H1 (cell line): Measurements from ENCODE around the gene SF3B2. TPM values are rescaled to one million over a fixed set of nuclear protein-coding genes. Genes with fewer than 3 reads are reported as not detected.

Source experiments
- CTCF ChIA-PET: fragments of 300-600 bp; sonication (Branson Sonifier 250); formaldehyde crosslinking; loops from one replicate; lab custom pipeline; 2021; ENCODE audit not compliant: partially characterized antibody; lab: Charles Lee
- POLR2A ChIA-PET: fragments of 300-600 bp; sonication (Branson Sonifier 250); formaldehyde crosslinking; loops from one replicate; lab custom pipeline; 2021; ENCODE audit warnings: inconsistent platforms; ENCODE audit not compliant: partially characterized antibody; lab: Charles Lee
- DNase-seq, 2 experiments: peaks; one replicate each; pipeline versions ENCODE4 v3.0.0 to v3.0.0-alpha.2; 2010 to 2022; ENCODE audit warnings: low spot score in 2 of 2, low read depth in 1 of 2, mixed read lengths in 1 of 2
- FAIRE-seq: peaks from 2 replicates; lab custom pipeline; 2011; peaks lifted over from hg19 to GRCh38; lab: Jason Lieb, UNC
- H2AFZ ChIP-seq: 2 replicates; pipeline ENCODE4 v1.8.1; 2012; ENCODE audit warnings: low read length, inconsistent platforms
- H2AK5ac ChIP-seq: 2 replicates; pipeline ENCODE4 v1.6.1; 2013; ENCODE audit warnings: low read depth, low read length
- H2BK120ac ChIP-seq: replicated peaks from 2 replicates; pipeline ENCODE3; 2013; ENCODE audit warnings: low read depth, low read length, inconsistent platforms
- H2BK12ac ChIP-seq: 2 replicates; pipeline ENCODE4 v1.6.1; 2013; ENCODE audit warnings: low read depth, low read length
- H2BK15ac ChIP-seq: 2 replicates; pipeline ENCODE4 v1.6.1; 2013; ENCODE audit warnings: low read length
- H2BK20ac ChIP-seq: 2 replicates; pipeline ENCODE4 v1.6.1; 2013; ENCODE audit warnings: low read length
- H2BK5ac ChIP-seq: 2 replicates; pipeline ENCODE4 v1.6.1; 2013; ENCODE audit warnings: low read depth, low read length
- H3K14ac ChIP-seq: 2 replicates; pipeline ENCODE4 v1.6.1; 2013; ENCODE audit warnings: inconsistent platforms; ENCODE audit not compliant: insufficient read length
- H3K18ac ChIP-seq: 2 replicates; pipeline ENCODE4 v1.6.1; 2013; ENCODE audit warnings: low read length; ENCODE audit errors: extremely low read depth
- H3K23ac ChIP-seq: 2 replicates; pipeline ENCODE4 v1.6.1; 2013; ENCODE audit warnings: inconsistent platforms; ENCODE audit not compliant: insufficient read length
- H3K23me2 ChIP-seq: 2 replicates; pipeline ENCODE4 v1.6.1; 2013; ENCODE audit warnings: low read depth, low read length
- H3K27ac ChIP-seq: 2 replicates; pipeline ENCODE4 v1.6.1; 2011; ENCODE audit warnings: low read depth, low read length, inconsistent platforms
- H3K27me3 ChIP-seq, 4 experiments: replicated peaks in 1 of 4; 1 replicate in 1 of 4; 2 replicates in 3 of 4; pipeline versions ENCODE4 v1.6.1 to v1.8.1; 2011 to 2013; ENCODE audit warnings: low read length in 3 of 4, mild to moderate bottlenecking in 3 of 4, inconsistent platforms in 2 of 4, mixed read lengths in 2 of 4, moderate library complexity in 1 of 4; ENCODE audit not compliant: control insufficient read depth in 3 of 4, insufficient read depth in 3 of 4; ENCODE audit errors: extremely low read depth in 1 of 4
- H3K36me3 ChIP-seq, 4 experiments: 2 replicates each; pipeline versions ENCODE4 v1.6.1 to v1.8.1; 2011 to 2013; ENCODE audit warnings: mild to moderate bottlenecking in 4 of 4, low read length in 3 of 4, moderate library complexity in 2 of 4, control low read depth in 1 of 4, inconsistent platforms in 1 of 4; ENCODE audit not compliant: insufficient read depth in 4 of 4, control insufficient read depth in 2 of 4
- H3K4ac ChIP-seq: replicated peaks from 2 replicates; pipeline ENCODE3; 2013; ENCODE audit warnings: low read length, low read depth, mixed read lengths, inconsistent platforms; ENCODE audit not compliant: insufficient read length
- H3K4me1 ChIP-seq, 4 experiments: replicated peaks in 1 of 4; 1 replicate in 1 of 4; 2 replicates in 3 of 4; pipeline versions ENCODE4 v1.6.1 to v1.8.1; 2011 to 2013; ENCODE audit warnings: low read length in 3 of 4, inconsistent platforms in 2 of 4, mixed read lengths in 1 of 4; ENCODE audit not compliant: insufficient read depth in 4 of 4, control insufficient read depth in 3 of 4
- H3K4me2 ChIP-seq, 2 experiments: 2 replicates each; pipeline versions ENCODE4 v1.6.1 to v1.8.1; 2011 to 2013; ENCODE audit warnings: low read depth in 2 of 2, low read length in 2 of 2, control low read depth in 1 of 2, inconsistent platforms in 1 of 2, mild to moderate bottlenecking in 1 of 2; ENCODE audit not compliant: insufficient read depth in 1 of 2
- H3K4me3 ChIP-seq, 4 experiments: fragments of 200-600, 300-600 bp in 1 of 4; sonication (generic), shearing (Covaris generic), sonication (Bioruptor Twin) in 1 of 4; 2 replicates each; pipeline versions ENCODE4 v1.5.1 to v1.8.1; 2011 to 2016; ENCODE audit warnings: low read length in 4 of 4, low read depth in 3 of 4, control low read depth in 2 of 4, inconsistent platforms in 2 of 4, mild to moderate bottlenecking in 2 of 4, mixed read lengths in 1 of 4, moderate library complexity in 1 of 4; ENCODE audit not compliant: insufficient read depth in 2 of 4; ENCODE audit errors: extremely low read depth in 1 of 4
- H3K56ac ChIP-seq: replicated peaks from 2 replicates; pipeline ENCODE3; 2013; ENCODE audit warnings: low read depth, mild to moderate bottlenecking, mixed read lengths, low read length, inconsistent platforms; ENCODE audit not compliant: insufficient read length
- H3K79me1 ChIP-seq: 2 replicates; pipeline ENCODE4 v1.6.1; 2013; ENCODE audit warnings: low read depth, low read length, control low read depth
- H3K79me2 ChIP-seq, 2 experiments: 2 replicates each; pipeline versions ENCODE4 v1.6.1 to v1.8.1; 2012 to 2013; ENCODE audit warnings: low read length in 2 of 2, mild to moderate bottlenecking in 2 of 2, inconsistent platforms in 1 of 2; ENCODE audit not compliant: insufficient read depth in 2 of 2, control insufficient read depth in 1 of 2
- H3K9ac ChIP-seq, 4 experiments: replicated peaks in 1 of 4; 1 replicate in 1 of 4; 2 replicates in 3 of 4; pipeline versions ENCODE4 v1.6.1 to v1.8.1; 2011 to 2013; ENCODE audit warnings: low read depth in 3 of 4, low read length in 3 of 4, control low read depth in 2 of 4, mild to moderate bottlenecking in 2 of 4, moderate library complexity in 2 of 4, inconsistent platforms in 1 of 4; ENCODE audit errors: extremely low read depth in 1 of 4
- H3K9me3 ChIP-seq, 2 experiments: 2 replicates each; pipeline versions ENCODE4 v1.6.1 to v1.8.1; 2012 to 2013; ENCODE audit warnings: mild to moderate bottlenecking in 2 of 2, moderate library complexity in 2 of 2, control low read depth in 1 of 2, inconsistent platforms in 1 of 2, low read depth in 1 of 2, low read length in 1 of 2, mixed read lengths in 1 of 2; ENCODE audit not compliant: insufficient read depth in 2 of 2
- H4K20me1 ChIP-seq, 2 experiments: replicated peaks in 1 of 2; 2 replicates each; pipeline versions ENCODE3 to v1.8.1; 2011 to 2013; ENCODE audit warnings: inconsistent platforms in 2 of 2, low read length in 2 of 2, mild to moderate bottlenecking in 1 of 2; ENCODE audit not compliant: insufficient read depth in 2 of 2, control insufficient read depth in 1 of 2
- H4K5ac ChIP-seq: 2 replicates; pipeline ENCODE4 v1.6.1; 2013; ENCODE audit warnings: low read length, low read depth, mixed read lengths, inconsistent platforms; ENCODE audit not compliant: insufficient read length
- H4K8ac ChIP-seq: 2 replicates; pipeline ENCODE4 v1.8.0; 2013; ENCODE audit warnings: mild to moderate bottlenecking, moderate library complexity, low read length, inconsistent platforms; ENCODE audit not compliant: insufficient read depth; ENCODE audit errors: extremely low read depth
- H4K91ac ChIP-seq: replicated peaks from 2 replicates; pipeline ENCODE3; 2013; ENCODE audit warnings: low read length, mixed read lengths, inconsistent platforms; ENCODE audit not compliant: insufficient read length
- CEBPB ChIP-seq: IDR thresholded peaks from 2 replicates; pipeline ENCODE4 v1.6.1; 2012; ENCODE audit warnings: low read depth, low read length
- HDAC2 ChIP-seq, 2 experiments: fragments of 300-600 bp in 1 of 2; sonication (generic) in 1 of 2; IDR thresholded peaks; 2 replicates each; pipeline ENCODE4 v1.6.1; 2011 to 2012; ENCODE audit warnings: low read depth in 2 of 2, low read length in 2 of 2, mild to moderate bottlenecking in 2 of 2, moderate library complexity in 2 of 2, borderline replicate concordance in 1 of 2, inconsistent platforms in 1 of 2
- JUND ChIP-seq: IDR thresholded peaks from 2 replicates; pipeline ENCODE4 v1.6.1; 2011; ENCODE audit warnings: mild to moderate bottlenecking, improper control_type of control experiment, low read length
- KDM1A ChIP-seq: fragments of 200-600, 300-600 bp; sonication (generic); IDR thresholded peaks from 2 replicates; pipeline ENCODE4 v1.7.1; 2016; ENCODE audit warnings: mild to moderate bottlenecking, low read length, borderline replicate concordance
- SP2 ChIP-seq: IDR thresholded peaks from 2 replicates; pipeline ENCODE4 v1.6.1; 2012; ENCODE audit warnings: mild to moderate bottlenecking, low read length, inconsistent platforms
- SP4 ChIP-seq: IDR thresholded peaks from 2 replicates; pipeline ENCODE4 v1.6.1; 2012; ENCODE audit warnings: low read length, inconsistent platforms
- ZNF274 ChIP-seq: IDR thresholded peaks from 2 replicates; pipeline ENCODE4 v1.7.0; 2012; ENCODE audit warnings: low read length, borderline replicate concordance; ENCODE audit errors: extremely low read depth
- WGBS, 2 experiments: shearing (Covaris generic) in 1 of 2; methylation state at CpG; one replicate each; pipeline versions ENCODE4 v1.1.6 to v1.1.7; 2013 to 2015; ENCODE audit warnings: low lambda C conversion rate in 2 of 2, mixed read lengths in 2 of 2, inconsistent platforms in 1 of 2, low coverage in 1 of 2, missing lambda C conversion rate in 1 of 2; ENCODE audit not compliant: insufficient replicate concordance in 2 of 2, insufficient coverage in 1 of 2, insufficient read length in 1 of 2; ENCODE audit errors: extremely low coverage in 1 of 2, missing lambda C conversion rate in 1 of 2; 5-methylcytosine and 5-hydroxymethylcytosine counted together
- polyA plus RNA-seq, 7 experiments: library from polyadenylated mRNA; depleted of rRNA in 3 of 7; stranded (reverse) in 5 of 7; unstranded in 2 of 7; fragments of >200 nt in 5 of 7; fragments of 200-250 nt in 2 of 7; gene quantifications; 1 replicate in 5 of 7; 2 replicates in 1 of 7; 4 replicates in 1 of 7; pipeline versions ENCODE4 v1.2.1 to v1.2.3, GENCODE V29; 2011 to 2013; ENCODE audit warnings: missing spikeins in 2 of 7, mixed read lengths in 2 of 7
- total RNA-seq: library from RNA; stranded (reverse); fragmentation: NEBNext Ultra II Directional; extraction: Animal tissue kit (Norgen Biotek cat#: 25700); gene quantifications from 2 replicates; pipeline ENCODE4 v1.2.1, GENCODE V29; 2021

Gene SF3B2
- total and polyA plus RNA-seq, 2 of the 8 experiments (the other 6 are each of a cell fraction or from before 2014, with no cell fraction given): 182 to 237 TPM

DNA sequence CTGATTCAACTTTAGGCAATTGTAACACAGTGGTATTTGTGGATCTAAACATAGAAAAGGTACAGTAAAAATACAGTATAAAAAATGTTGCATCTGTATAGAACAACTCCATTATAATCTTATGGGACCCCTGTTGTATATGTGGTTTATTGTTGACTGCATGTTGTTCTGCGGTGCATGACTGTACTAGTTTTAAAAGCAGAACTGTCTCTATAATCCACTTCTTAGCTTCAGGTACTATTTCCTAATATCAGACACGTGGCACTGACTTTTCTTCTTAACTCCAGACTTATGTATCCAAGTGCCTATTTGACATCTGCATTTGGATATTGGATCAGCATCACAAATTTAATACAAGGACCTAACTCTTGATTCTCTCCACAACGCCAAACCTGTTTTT is 59.0 kb downstream of the SF3B2 start:
- peaks cover 0 to 2% of the 10 kb centered on the region in 2 experiments for H4K20me1 ChIP-seq
- ChIA-PET POLR2A (interaction anchor here (0.8 kb wide), 1 partner anchor 15 kb away, joined by 6 read pairs; no protein-coding TSS in a partner anchor), CTCF (interaction anchor here (0.7 to 2.2 kb wide), 6 partner anchors 23 to 860 kb away, joined by 3 to 11 read pairs (median 4); no protein-coding TSS in a partner anchor)
- no peak overlapping the region for H3K23ac ChIP-seq
- H2BK120ac ChIP-seq: no peak overlapping the region
- H3K4ac ChIP-seq: no peak overlapping the region
- no peak overlapping the region for H4K5ac ChIP-seq
- H3K56ac ChIP-seq: no peak overlapping the region
- no peak overlapping the region for H3K18ac ChIP-seq
- H3K79me2 ChIP-seq: no peaks in the 10 kb centered on the region
- no peaks in the 10 kb centered on the region for H3K27me3 ChIP-seq
- no peak overlapping the region for H2BK15ac ChIP-seq
- H3K23me2 ChIP-seq: no peaks in the 10 kb centered on the region
- H3K9me3 ChIP-seq: no peaks in the 10 kb centered on the region
- TF ChIP-seq SP4 (no peak), JUND (no peak), KDM1A (no peak), CEBPB (no peak), SP2 (no peak), HDAC2 (IDR thresholded peaks at IDR 0.05; ENCODE audit: borderline replicate concordance in 1 of 2, low read depth in 2 of 2, low read length in 2 of 2) (no peak), ZNF274 (no peak)
- no peak overlapping the region for H2BK12ac ChIP-seq
- no peak overlapping the region for H4K91ac ChIP-seq
- H3K14ac ChIP-seq: no peak overlapping the region
- no peak overlapping the region for H3K9ac ChIP-seq
- H4K8ac ChIP-seq: no peak overlapping the region
- no peaks in the 10 kb centered on the region for H3K36me3 ChIP-seq
- H2AK5ac ChIP-seq: no peak overlapping the region
- H2BK20ac ChIP-seq: no peak overlapping the region
- H2BK5ac ChIP-seq: no peak overlapping the region
- DNase-seq (no peak), FAIRE-seq (no peak)
- peaks cover 7 to 21% (median 16%) of the 10 kb centered on the region in 4 experiments for H3K4me1 ChIP-seq
- H3K4me2 ChIP-seq: no peak overlapping the region
- no peak overlapping the region for H2AFZ ChIP-seq
- H3K79me1 ChIP-seq: no peaks in the 10 kb centered on the region
- no peak overlapping the region for H3K27ac ChIP-seq
- no peak overlapping the region for H3K4me3 ChIP-seq
- 94% methylated on average over 3 of the region's 3 CpGs; no CpG with 5 or more reads in 1 of the 2 experiments for WGBS, 2 experiments
